Stimulated activated CD4-positive, alpha-beta T cell treated with anti-CD3 and anti-CD28 coated beads, Interleukin-15, amount 100 ng/mL, for 24 hours (primary cell): Measurements from ENCODE around the gene DNMT3L.
"Not testable (repeated sequence)": the region's sequence is repeated elsewhere in the genome, so short reads cannot be mapped to it uniquely, and the experiment has no call there.

Experiments
- DNase-seq: peaks from one replicate; pipeline ENCODE4 v3.0.0-alpha.2; 2020

The DNMT3L gene

DNA sequence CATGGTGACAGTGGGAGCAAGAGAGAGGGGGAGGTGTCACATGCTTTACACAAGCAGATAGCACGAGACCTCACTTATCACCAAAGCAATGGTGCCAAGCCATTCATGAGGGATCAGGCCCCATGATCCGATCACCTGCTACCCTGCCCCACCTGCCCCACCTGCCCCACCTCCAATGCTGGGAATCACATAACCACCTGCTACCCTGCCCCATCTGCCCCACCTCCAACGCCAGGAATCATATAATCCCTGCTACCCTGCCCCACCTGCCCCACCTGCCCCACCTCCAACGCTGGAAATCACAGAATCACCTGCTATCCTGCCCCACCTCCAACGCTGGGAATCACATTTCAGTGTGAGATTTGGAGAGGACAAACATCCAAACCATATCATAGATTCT lies 13.3 kb upstream of the DNMT3L start:
- no peak for DNase-seq

- no peak for DNase-seq
These were observed 11.3 kb upstream of the DNMT3L start for GRCh38 chr21:44273046-44273445.

GRCh38 chr21:44272284-44272858 lies 10.7 kb upstream of the DNMT3L start:
- no peak for DNase-seq

GRCh38 chr21:44271558-44272283 lies 10.0 kb upstream of the DNMT3L start:
- no peak for DNase-seq

- DNase-seq: no peak
These were observed 7.4 kb upstream of the DNMT3L start for GRCh38 chr21:44269090-44269489.

GRCh38 chr21:44267655-44268142 lies 6.0 kb upstream of the DNMT3L start:
- peak; percentile 13 for DNase-seq

DNA sequence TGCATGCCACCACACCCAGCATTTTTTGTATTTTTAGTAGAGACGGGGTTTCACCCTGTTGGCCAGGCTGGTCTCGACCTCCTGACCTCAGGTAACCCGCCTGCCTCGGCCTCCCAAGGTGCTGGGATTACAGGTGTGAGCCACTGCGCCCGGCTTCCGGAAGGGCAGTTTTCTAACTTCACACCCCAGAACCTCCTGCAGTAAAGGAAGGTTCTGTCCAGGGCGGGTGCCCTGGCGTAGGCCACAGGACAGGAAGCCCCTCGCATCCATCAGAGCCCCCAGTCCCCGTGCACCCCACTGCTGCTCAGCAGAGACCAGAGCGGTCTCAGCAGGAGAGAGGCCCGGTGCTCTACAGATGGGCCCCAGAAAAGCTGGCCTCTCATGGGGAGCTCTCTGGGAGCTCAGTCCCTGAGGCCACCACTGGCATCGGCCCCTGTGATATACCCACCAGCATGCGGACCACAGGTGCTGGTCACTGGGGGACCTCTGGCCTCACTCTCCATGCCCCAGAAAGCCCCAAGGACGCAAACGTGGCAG lies 4.1 kb upstream of the DNMT3L start:
- DNase-seq: no peak

DNA sequence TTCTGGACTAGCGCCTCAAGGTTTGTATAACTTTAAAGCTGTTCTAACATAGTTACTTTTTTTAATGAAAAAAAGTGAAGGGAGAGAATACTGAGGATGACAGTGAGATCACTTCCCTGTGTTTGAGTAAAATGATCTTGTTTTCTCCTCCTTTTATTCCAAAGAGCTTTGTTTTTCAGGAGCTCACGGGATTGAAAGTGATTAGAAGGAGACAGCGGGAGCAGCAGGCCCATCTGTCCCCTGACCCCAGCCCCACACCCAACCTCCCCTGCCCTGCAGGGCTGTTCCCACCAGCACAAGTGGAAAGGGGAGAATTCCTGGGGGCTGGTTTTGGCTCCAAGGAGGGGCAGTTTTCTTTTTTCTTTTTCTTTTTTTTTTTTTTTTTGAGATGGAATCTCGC lies 2.1 kb upstream of the DNMT3L start:
- no peak for DNase-seq

- no peak for DNase-seq
These were observed 1.6 kb upstream of the DNMT3L start for GRCh38 chr21:44263221-44263760.

- no peak for DNase-seq
These were observed 800 bp upstream of the DNMT3L start for GRCh38 chr21:44262338-44263056.

DNA sequence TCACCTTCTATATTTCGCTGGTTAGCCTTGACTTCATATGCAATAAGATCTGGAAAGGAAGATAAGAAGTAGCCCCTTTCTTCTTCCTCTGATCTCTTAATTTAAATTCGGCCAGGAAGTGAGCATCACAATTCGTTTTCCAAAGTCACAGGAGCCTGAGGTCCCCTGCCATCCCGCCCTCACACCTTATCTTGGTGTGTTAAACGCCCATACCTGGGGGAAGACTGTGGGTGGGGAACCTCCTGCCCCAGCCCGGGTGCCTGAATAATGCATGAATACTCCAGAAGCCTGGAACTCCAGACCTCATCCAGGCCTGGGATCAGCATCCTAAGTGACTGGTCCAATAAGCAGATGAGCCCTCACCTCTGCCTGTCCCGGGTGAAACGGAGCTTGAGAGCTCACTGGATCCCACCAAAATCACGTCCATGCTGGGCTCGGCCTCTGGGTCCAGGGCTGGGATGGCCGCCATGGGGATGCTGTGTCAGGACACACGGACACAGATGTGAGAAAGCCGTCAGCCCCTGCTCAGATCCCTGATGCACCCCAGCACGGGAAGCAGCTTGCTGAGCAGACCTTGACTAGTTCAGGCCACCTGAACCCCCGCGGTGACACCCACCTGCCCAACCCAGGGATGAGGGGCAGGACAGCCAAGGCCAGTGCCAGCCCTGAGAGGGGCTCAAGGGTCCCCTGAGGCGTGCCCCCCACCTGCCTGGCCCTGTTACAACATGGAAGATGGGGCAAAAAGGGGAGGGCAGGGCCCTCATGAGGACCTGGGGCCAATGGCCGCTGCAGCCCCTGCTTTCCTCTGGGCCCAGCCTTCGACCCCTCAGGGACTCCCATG lies 686 bp downstream of the DNMT3L start:
- DNase-seq: no peak

DNA sequence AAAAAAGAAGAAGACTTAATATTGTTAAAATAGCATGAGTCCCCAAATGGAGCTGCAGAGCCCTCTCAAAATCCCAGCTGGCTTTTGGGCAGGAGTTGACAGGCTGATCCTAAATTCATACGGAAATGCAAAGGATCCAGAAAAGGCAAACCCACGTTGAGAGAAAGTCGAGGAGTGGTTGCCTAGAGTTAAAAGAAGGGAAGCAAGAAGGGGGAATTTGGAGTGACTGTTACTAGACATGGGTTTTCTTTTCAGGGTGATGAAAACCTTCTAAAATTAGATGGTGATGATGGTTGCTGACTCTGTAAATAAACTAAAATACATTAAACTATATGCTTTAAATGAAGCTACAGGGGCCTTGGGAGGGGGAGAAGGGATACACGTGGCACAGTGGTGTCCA lies 1.6 kb downstream of the DNMT3L start:
- no peak for DNase-seq

GRCh38 chr21:44259082-44259705 lies 2.5 kb downstream of the DNMT3L start:
- DNase-seq: no peak

GRCh38 chr21:44258056-44258725 lies 3.5 kb downstream of the DNMT3L start:
- DNase-seq: no peak

- no peak for DNase-seq
These were observed 6.2 kb downstream of the DNMT3L start for GRCh38 chr21:44255511-44255981.

- DNase-seq: no peak
These were observed 7.6 kb downstream of the DNMT3L start for GRCh38 chr21:44253832-44254710.

DNA sequence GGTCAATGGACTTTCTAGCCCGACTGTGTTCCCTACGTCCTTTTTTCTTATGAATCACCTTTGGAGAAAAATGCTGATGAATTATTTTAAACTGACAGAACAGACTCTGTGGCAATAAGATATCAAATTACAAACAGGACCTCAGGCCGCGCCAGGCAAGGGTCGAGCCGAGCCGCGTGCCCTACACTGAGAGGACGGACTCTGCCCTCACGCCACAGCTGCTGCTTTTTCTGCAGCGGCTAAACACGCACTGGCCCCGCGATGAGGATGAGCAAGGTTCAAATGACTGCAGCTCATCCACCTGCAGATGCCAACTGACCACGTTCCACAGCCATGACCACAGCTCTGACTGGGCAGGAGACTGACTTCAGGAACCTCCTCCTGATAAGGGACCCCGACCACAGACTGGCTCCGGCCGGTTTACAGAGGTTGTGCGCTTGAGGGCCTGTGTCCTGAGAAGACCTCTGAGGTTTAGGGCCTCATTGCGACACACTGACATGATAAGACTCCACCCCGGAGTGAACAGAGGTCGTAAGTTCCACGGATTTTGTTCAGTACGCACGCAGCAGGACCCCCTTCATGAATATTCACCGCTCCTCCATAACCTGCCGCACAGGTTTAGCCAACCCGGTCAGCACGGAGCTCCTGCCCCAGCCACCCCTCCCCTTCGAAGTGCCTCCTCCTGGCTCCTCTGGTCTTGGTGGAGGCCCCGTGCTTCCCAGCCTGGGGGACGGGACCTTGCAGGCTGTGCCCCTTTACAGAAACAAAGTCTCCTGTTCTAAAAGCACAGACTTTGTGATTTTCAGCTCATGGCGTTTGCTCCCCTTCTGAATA lies 12.3 kb downstream of the DNMT3L start:
- DNase-seq: not testable (repeated sequence)

- not testable (repeated sequence) for DNase-seq
These were observed 13.8 kb downstream of the DNMT3L start for GRCh38 chr21:44247904-44248303.

DNA sequence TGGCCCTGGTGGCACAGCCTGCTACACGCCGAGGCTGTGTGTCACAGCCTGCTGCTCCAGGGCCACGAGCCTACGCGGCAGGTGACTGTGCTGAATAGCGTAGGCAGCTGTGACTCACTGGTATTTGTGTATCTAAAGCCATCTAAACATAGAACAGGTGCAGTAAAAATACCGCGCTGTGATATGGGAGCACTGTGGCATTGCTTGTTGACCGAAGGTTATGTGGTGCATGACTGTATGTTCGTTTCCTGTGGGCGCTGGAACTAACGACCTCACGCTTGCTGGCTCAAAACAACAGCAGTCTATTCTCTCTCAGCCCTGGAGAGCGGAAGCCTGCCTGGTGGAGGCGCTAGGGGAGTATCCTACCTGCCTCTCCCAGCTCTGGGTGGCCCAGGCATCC lies 17.7 kb downstream of the DNMT3L start:
- not testable (repeated sequence) for DNase-seq
